Coronary artery (tissue), 2 donors: ENCODE results near the gene ESPNL.

Source experiments
- DNase-seq: peaks from one replicate; pipeline ENCODE4 v3.0.0-alpha.2; 2017; ENCODE audit warnings: low spot score
- H3K27ac ChIP-seq, 2 donors: fragments of 200-600 bp; sonication (generic); one replicate each; pipeline ENCODE4 v1.5.1; 2016 to 2019
- H3K4me3 ChIP-seq: fragments of 200-600 bp; sonication (generic); 2 replicates; pipeline ENCODE4 v1.5.1; 2016; ENCODE audit warnings: mild to moderate bottlenecking, moderate library complexity
- TF ChIP-seq, protein P1 (sequence below): fragments of 200-600 bp; sonication (generic); IDR thresholded peaks from one replicate; pipeline ENCODE4 v1.5.1; 2019; ENCODE audit warnings: antibody characterized with exemption

ESPNL gene

DNA sequence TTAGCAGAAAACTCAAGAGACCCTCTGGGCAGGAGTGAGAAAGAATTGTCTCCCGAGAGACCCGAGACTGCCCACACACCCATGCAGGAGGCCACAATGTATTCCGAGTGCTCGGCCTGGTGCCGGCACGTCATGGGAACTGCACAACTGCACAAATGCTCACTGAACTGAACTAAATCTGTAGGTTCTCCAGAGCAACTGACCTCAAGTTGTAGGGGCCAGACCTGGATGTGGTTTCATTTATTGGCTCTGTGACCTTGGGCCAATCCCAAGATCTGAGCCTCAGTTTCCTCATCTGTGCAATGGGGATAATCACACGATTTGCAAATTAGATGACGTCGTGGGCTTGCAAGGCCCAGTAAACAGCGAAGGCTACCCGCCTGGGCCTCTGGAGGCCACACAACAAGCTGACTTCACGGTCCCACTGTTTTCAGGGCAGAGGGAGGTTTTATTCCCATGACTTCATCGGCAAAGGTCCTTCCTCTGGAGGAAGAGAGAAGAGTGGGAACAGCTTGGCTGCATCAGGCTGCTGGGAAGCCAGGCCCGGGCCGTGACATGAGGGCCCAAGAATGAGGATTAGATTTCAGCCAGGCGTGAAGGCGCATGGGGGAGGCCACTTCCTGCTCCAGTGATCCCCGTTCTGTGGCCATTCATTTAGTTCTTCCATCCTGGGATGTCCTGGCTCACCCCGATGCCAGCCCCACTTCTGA lies 55.1 kb downstream of the ESPNL start:
- no peak overlapping the region for H3K4me3 ChIP-seq
- TF ChIP-seq, protein P1, sequence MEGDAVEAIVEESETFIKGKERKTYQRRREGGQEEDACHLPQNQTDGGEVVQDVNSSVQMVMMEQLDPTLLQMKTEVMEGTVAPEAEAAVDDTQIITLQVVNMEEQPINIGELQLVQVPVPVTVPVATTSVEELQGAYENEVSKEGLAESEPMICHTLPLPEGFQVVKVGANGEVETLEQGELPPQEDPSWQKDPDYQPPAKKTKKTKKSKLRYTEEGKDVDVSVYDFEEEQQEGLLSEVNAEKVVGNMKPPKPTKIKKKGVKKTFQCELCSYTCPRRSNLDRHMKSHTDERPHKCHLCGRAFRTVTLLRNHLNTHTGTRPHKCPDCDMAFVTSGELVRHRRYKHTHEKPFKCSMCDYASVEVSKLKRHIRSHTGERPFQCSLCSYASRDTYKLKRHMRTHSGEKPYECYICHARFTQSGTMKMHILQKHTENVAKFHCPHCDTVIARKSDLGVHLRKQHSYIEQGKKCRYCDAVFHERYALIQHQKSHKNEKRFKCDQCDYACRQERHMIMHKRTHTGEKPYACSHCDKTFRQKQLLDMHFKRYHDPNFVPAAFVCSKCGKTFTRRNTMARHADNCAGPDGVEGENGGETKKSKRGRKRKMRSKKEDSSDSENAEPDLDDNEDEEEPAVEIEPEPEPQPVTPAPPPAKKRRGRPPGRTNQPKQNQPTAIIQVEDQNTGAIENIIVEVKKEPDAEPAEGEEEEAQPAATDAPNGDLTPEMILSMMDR = no peak
- peak overlapping the region in 1 of 2 donors; percentile 24 for H3K27ac ChIP-seq
- DNase-seq = no peak

DNA sequence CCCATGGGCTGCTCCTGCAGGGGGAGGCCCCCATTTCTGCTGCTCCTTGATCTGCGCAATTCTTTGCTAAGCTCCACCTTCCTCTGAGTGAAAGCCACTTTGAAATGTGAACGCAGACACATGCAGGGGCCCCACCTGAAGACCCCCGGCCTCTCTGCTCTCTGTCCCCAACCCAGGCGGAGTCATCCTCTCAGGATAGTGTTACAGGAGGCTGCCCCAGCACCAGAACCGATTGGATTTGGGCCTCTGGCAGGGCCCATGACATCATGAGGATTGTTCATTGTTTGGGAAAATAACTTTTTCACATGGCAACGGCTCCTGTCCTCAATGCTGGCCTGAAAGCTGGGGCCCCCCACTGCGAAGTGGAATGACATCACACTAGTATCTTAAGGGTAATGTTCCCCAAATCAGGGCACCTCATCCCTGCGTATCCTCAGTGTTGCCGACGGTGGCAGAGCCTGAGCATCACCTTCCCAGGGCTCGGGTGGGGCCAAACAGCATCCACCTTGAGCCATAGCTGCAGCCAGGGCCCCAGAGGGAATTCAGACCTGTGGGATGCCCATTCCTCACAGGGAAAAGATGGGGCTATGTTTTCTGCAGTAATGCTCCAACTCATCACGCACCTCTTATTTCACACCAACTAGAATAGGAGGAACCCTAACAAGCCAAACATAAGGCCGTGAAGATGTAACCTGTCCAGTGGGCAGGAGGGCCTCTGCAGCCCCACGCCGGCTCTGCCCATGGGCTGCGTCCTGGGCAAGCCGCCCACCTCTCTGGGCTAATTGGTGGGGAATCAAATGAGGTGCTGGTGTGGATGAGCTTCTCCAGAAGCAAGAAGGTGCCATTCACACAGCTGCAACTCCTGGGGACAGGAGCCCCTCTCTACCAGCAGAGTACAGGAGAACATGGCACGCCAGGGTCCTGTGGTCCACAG lies 55.9 kb downstream of the ESPNL start:
- DNase-seq = no peak
- Histone ChIP-seq H3K27ac (peak overlapping the region in 1 of 2 donors; percentile 24), H3K4me3 (no peak overlapping the region)
- TF ChIP-seq, protein P1 = no peak

DNA sequence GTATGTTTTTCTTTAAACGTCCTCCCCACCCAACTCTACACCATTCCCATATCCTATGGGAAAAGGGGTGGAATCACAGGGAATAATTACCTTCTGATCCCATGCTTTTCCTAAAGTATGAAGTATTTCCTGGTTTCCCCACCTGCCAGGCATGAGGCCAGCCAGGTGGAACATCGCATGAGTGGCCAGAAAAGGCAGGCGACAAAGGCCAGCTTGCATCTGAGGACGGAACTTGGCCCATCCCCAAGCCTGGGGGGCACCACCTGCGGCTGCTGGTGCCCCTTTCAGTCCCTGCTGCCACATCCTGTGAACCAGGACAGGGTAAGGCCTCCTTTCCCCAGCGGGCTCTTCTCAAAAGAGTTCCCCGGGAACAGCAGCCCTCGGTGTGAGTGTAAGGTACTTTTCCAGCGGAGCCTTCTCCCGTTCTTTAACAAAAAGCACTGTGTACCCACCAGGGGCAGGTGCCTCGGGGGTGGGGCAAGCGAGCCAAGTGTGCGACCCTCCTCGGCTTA lies 57.4 kb downstream of the ESPNL start:
- Histone ChIP-seq H3K4me3 (no peak overlapping the region), H3K27ac (no peak overlapping the region)
- TF ChIP-seq, protein P1 = no peak
- no peak for DNase-seq

DNA sequence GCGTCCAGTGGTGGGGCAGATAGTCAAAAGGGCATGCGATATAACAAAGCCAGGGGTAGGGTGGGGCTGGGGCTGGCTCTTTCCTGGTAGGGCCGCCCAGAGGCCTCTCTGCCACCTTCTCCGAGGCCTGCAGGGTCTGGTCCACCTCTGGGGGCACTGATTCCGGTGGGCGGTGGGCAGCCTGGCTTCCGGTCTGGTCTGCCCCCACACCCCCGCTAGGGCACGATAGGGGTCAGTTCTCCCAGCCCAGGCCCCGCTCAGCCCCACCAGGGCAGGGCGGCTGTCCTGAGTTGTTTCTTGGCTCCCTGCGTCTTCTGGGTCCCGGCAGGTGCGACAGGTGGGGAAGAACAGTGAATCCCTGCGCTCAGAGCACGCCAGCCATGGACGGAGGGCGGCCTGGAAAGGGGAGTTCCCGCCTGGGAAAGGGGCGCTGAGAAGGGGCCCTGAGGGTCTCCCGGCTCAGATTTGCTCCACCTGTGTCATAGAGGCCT lies 57.9 kb downstream of the ESPNL start:
- H3K27ac ChIP-seq = no peak overlapping the region
- H3K4me3 ChIP-seq = no peak overlapping the region
- TF ChIP-seq, protein P1 = no peak
- no peak for DNase-seq

DNA sequence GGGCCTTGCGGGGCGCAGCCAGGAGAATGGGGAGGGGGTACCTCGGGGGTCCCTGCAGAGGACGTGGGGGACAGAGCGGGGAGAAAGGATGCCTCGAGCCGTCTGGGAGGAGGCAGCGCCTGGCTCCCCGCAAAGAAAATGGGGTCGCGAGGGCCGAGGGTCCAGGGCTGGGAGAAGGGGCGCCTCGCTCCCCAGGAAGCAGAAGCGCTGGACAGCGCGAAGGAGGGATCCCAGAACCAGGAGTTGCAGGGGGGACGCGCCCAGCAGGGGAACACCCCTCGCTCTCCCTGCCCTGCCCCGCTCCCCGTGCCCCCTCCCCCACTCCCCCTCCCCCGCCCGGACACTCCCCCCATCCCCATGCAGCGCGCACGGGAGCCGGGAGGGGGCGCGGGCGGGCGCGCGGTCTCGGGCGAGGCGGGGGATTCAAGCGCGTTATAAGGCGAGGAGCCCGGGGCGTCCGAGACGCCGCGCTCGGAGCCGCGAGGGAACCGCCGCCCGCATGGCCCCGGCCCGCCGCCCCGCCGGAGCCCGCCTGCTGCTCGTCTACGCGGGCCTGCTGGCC lies 58.5 kb downstream of the ESPNL start, which contains the start of gene ERFE:
ERFE (plus strand) TSS at position 462 of the 562 bp plus-strand sequence; CDS start at position 500, 38 bp downstream.
- Histone ChIP-seq H3K27ac (no peak within 1 kb of the TSS), H3K4me3 (peak within 1 kb of the TSS; percentile 65)
- TF ChIP-seq, protein P1 = peak; percentile 46
- no peak for DNase-seq

DNA sequence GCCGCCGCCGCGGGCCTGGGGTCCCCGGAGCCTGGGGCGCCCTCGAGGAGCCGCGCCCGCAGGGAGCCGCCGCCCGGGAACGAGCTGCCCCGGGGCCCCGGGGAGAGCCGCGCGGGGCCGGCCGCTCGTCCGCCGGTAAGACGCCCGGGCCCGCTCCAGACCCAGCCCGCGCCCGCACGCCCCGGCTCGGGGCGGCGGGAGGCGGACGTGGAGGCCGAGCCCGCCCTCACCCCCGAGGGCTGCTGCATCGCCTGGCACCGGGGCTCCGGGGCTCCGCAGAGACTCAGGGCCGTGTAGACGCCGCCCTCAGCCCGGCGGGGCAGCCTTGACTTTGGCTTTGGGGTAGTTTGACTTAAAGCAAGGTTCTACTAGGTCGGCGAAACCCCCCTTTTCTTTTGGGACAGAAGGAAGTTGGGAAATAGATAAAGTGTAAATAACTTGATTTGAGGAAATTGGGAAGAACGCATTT lies 59.0 kb downstream of the ESPNL start:
- Histone ChIP-seq H3K4me3 (peak overlapping the region; percentile 65), H3K27ac (no peak overlapping the region)
- DNase-seq = no peak
- TF ChIP-seq, protein P1 = no peak
